GM12872 (cell line): ENCODE data around the gene ZNF750.

Source experiments
- CTCF ChIP-seq: IDR thresholded peaks from 3 replicates; pipeline ENCODE4 v1.5.1; 2011; ENCODE audit warnings: low read depth, mild to moderate bottlenecking, low read length, moderate library complexity; ENCODE audit not compliant: insufficient read depth

The ZNF750 gene

GRCh38 chr17:82871776-82872561 is 32.1 kb upstream of the ZNF750 start:
- no peak for TF ChIP-seq CTCF

GRCh38 chr17:82871056-82871775 is 31.4 kb upstream of the ZNF750 start:
- peak; percentile 72 for TF ChIP-seq CTCF

GRCh38 chr17:82870541-82870940 is 30.7 kb upstream of the ZNF750 start:
- no peak for TF ChIP-seq CTCF

- no peak for TF ChIP-seq CTCF
These were observed 30.3 kb upstream of the ZNF750 start for GRCh38 chr17:82870091-82870491.

GRCh38 chr17:82869536-82869935 is 29.7 kb upstream of the ZNF750 start:
- no peak for TF ChIP-seq CTCF

GRCh38 chr17:82868715-82869131 is 28.9 kb upstream of the ZNF750 start:
- TF ChIP-seq CTCF: no peak

GRCh38 chr17:82867763-82868325 is 28.0 kb upstream of the ZNF750 start:
- TF ChIP-seq CTCF: no peak
